H1 (cell line): ENCODE measurements around the gene RPS17. TPM values are rescaled to one million over a fixed set of nuclear protein-coding genes. Genes with fewer than 3 reads are reported as not detected.

Experiments used
- CTCF ChIA-PET: fragments of 300-600 bp; sonication (Branson Sonifier 250); formaldehyde crosslinking; loops from one replicate; lab custom pipeline; 2021; ENCODE audit not compliant: partially characterized antibody; lab: Charles Lee
- POLR2A ChIA-PET: fragments of 300-600 bp; sonication (Branson Sonifier 250); formaldehyde crosslinking; loops from one replicate; lab custom pipeline; 2021; ENCODE audit warnings: inconsistent platforms; ENCODE audit not compliant: partially characterized antibody; lab: Charles Lee
- DNase-seq, 2 experiments: peaks; one replicate each; pipeline versions ENCODE4 v3.0.0 to v3.0.0-alpha.2; 2010 to 2022; ENCODE audit warnings: low spot score in 2 of 2, low read depth in 1 of 2, mixed read lengths in 1 of 2
- FAIRE-seq: peaks from 2 replicates; lab custom pipeline; 2011; peaks lifted over from hg19 to GRCh38; lab: Jason Lieb, UNC
- H2AFZ ChIP-seq: 2 replicates; pipeline ENCODE4 v1.8.1; 2012; ENCODE audit warnings: low read length, inconsistent platforms
- H2AK5ac ChIP-seq: 2 replicates; pipeline ENCODE4 v1.6.1; 2013; ENCODE audit warnings: low read depth, low read length
- H2BK120ac ChIP-seq: replicated peaks from 2 replicates; pipeline ENCODE3; 2013; ENCODE audit warnings: low read depth, low read length, inconsistent platforms
- H2BK12ac ChIP-seq: 2 replicates; pipeline ENCODE4 v1.6.1; 2013; ENCODE audit warnings: low read depth, low read length
- H2BK15ac ChIP-seq: 2 replicates; pipeline ENCODE4 v1.6.1; 2013; ENCODE audit warnings: low read length
- H2BK20ac ChIP-seq: 2 replicates; pipeline ENCODE4 v1.6.1; 2013; ENCODE audit warnings: low read length
- H2BK5ac ChIP-seq: 2 replicates; pipeline ENCODE4 v1.6.1; 2013; ENCODE audit warnings: low read depth, low read length
- H3K14ac ChIP-seq: 2 replicates; pipeline ENCODE4 v1.6.1; 2013; ENCODE audit warnings: inconsistent platforms; ENCODE audit not compliant: insufficient read length
- H3K18ac ChIP-seq: 2 replicates; pipeline ENCODE4 v1.6.1; 2013; ENCODE audit warnings: low read length; ENCODE audit errors: extremely low read depth
- H3K23ac ChIP-seq: 2 replicates; pipeline ENCODE4 v1.6.1; 2013; ENCODE audit warnings: inconsistent platforms; ENCODE audit not compliant: insufficient read length
- H3K23me2 ChIP-seq: 2 replicates; pipeline ENCODE4 v1.6.1; 2013; ENCODE audit warnings: low read depth, low read length
- H3K27ac ChIP-seq: 2 replicates; pipeline ENCODE4 v1.6.1; 2011; ENCODE audit warnings: low read depth, low read length, inconsistent platforms
- H3K27me3 ChIP-seq, 4 experiments: replicated peaks in 1 of 4; 1 replicate in 1 of 4; 2 replicates in 3 of 4; pipeline versions ENCODE4 v1.6.1 to v1.8.1; 2011 to 2013; ENCODE audit warnings: low read length in 3 of 4, mild to moderate bottlenecking in 3 of 4, inconsistent platforms in 2 of 4, mixed read lengths in 2 of 4, moderate library complexity in 1 of 4; ENCODE audit not compliant: control insufficient read depth in 3 of 4, insufficient read depth in 3 of 4; ENCODE audit errors: extremely low read depth in 1 of 4
- H3K36me3 ChIP-seq, 4 experiments: 2 replicates each; pipeline versions ENCODE4 v1.6.1 to v1.8.1; 2011 to 2013; ENCODE audit warnings: mild to moderate bottlenecking in 4 of 4, low read length in 3 of 4, moderate library complexity in 2 of 4, control low read depth in 1 of 4, inconsistent platforms in 1 of 4; ENCODE audit not compliant: insufficient read depth in 4 of 4, control insufficient read depth in 2 of 4
- H3K4ac ChIP-seq: replicated peaks from 2 replicates; pipeline ENCODE3; 2013; ENCODE audit warnings: low read length, low read depth, mixed read lengths, inconsistent platforms; ENCODE audit not compliant: insufficient read length
- H3K4me1 ChIP-seq, 4 experiments: replicated peaks in 1 of 4; 1 replicate in 1 of 4; 2 replicates in 3 of 4; pipeline versions ENCODE4 v1.6.1 to v1.8.1; 2011 to 2013; ENCODE audit warnings: low read length in 3 of 4, inconsistent platforms in 2 of 4, mixed read lengths in 1 of 4; ENCODE audit not compliant: insufficient read depth in 4 of 4, control insufficient read depth in 3 of 4
- H3K4me2 ChIP-seq, 2 experiments: 2 replicates each; pipeline versions ENCODE4 v1.6.1 to v1.8.1; 2011 to 2013; ENCODE audit warnings: low read depth in 2 of 2, low read length in 2 of 2, control low read depth in 1 of 2, inconsistent platforms in 1 of 2, mild to moderate bottlenecking in 1 of 2; ENCODE audit not compliant: insufficient read depth in 1 of 2
- H3K4me3 ChIP-seq, 4 experiments: fragments of 200-600, 300-600 bp in 1 of 4; sonication (generic), shearing (Covaris generic), sonication (Bioruptor Twin) in 1 of 4; 2 replicates each; pipeline versions ENCODE4 v1.5.1 to v1.8.1; 2011 to 2016; ENCODE audit warnings: low read length in 4 of 4, low read depth in 3 of 4, control low read depth in 2 of 4, inconsistent platforms in 2 of 4, mild to moderate bottlenecking in 2 of 4, mixed read lengths in 1 of 4, moderate library complexity in 1 of 4; ENCODE audit not compliant: insufficient read depth in 2 of 4; ENCODE audit errors: extremely low read depth in 1 of 4
- H3K56ac ChIP-seq: replicated peaks from 2 replicates; pipeline ENCODE3; 2013; ENCODE audit warnings: low read depth, mild to moderate bottlenecking, mixed read lengths, low read length, inconsistent platforms; ENCODE audit not compliant: insufficient read length
- H3K79me1 ChIP-seq: 2 replicates; pipeline ENCODE4 v1.6.1; 2013; ENCODE audit warnings: low read depth, low read length, control low read depth
- H3K79me2 ChIP-seq, 2 experiments: 2 replicates each; pipeline versions ENCODE4 v1.6.1 to v1.8.1; 2012 to 2013; ENCODE audit warnings: low read length in 2 of 2, mild to moderate bottlenecking in 2 of 2, inconsistent platforms in 1 of 2; ENCODE audit not compliant: insufficient read depth in 2 of 2, control insufficient read depth in 1 of 2
- H3K9ac ChIP-seq, 4 experiments: replicated peaks in 1 of 4; 1 replicate in 1 of 4; 2 replicates in 3 of 4; pipeline versions ENCODE4 v1.6.1 to v1.8.1; 2011 to 2013; ENCODE audit warnings: low read depth in 3 of 4, low read length in 3 of 4, control low read depth in 2 of 4, mild to moderate bottlenecking in 2 of 4, moderate library complexity in 2 of 4, inconsistent platforms in 1 of 4; ENCODE audit errors: extremely low read depth in 1 of 4
- H3K9me3 ChIP-seq, 2 experiments: 2 replicates each; pipeline versions ENCODE4 v1.6.1 to v1.8.1; 2012 to 2013; ENCODE audit warnings: mild to moderate bottlenecking in 2 of 2, moderate library complexity in 2 of 2, control low read depth in 1 of 2, inconsistent platforms in 1 of 2, low read depth in 1 of 2, low read length in 1 of 2, mixed read lengths in 1 of 2; ENCODE audit not compliant: insufficient read depth in 2 of 2
- H4K20me1 ChIP-seq, 2 experiments: replicated peaks in 1 of 2; 2 replicates each; pipeline versions ENCODE3 to v1.8.1; 2011 to 2013; ENCODE audit warnings: inconsistent platforms in 2 of 2, low read length in 2 of 2, mild to moderate bottlenecking in 1 of 2; ENCODE audit not compliant: insufficient read depth in 2 of 2, control insufficient read depth in 1 of 2
- H4K5ac ChIP-seq: 2 replicates; pipeline ENCODE4 v1.6.1; 2013; ENCODE audit warnings: low read length, low read depth, mixed read lengths, inconsistent platforms; ENCODE audit not compliant: insufficient read length
- H4K8ac ChIP-seq: 2 replicates; pipeline ENCODE4 v1.8.0; 2013; ENCODE audit warnings: mild to moderate bottlenecking, moderate library complexity, low read length, inconsistent platforms; ENCODE audit not compliant: insufficient read depth; ENCODE audit errors: extremely low read depth
- H4K91ac ChIP-seq: replicated peaks from 2 replicates; pipeline ENCODE3; 2013; ENCODE audit warnings: low read length, mixed read lengths, inconsistent platforms; ENCODE audit not compliant: insufficient read length
- ASH2L ChIP-seq: fragments of 200-600, 300-600 bp; sonication (generic); IDR thresholded peaks from one replicate; pipeline ENCODE4 v1.7.1; 2017; ENCODE audit warnings: low read length
- CEBPB ChIP-seq: IDR thresholded peaks from 2 replicates; pipeline ENCODE4 v1.6.1; 2012; ENCODE audit warnings: low read depth, low read length
- GABPA ChIP-seq: IDR thresholded peaks from 2 replicates; pipeline ENCODE4 v1.6.1; 2011; ENCODE audit warnings: mild to moderate bottlenecking, low read length, moderate library complexity, borderline replicate concordance; ENCODE audit not compliant: insufficient read depth
- GTF2F1 ChIP-seq: IDR thresholded peaks from 2 replicates; pipeline ENCODE4 v1.6.1; 2012; ENCODE audit warnings: low read depth, low read length, improper control_type of control experiment, borderline replicate concordance
- HDAC6 ChIP-seq: IDR thresholded peaks from one replicate; pipeline ENCODE4 v1.7.1; 2012; ENCODE audit warnings: low read depth, mild to moderate bottlenecking, inconsistent platforms, low read length, moderate library complexity
- JUN ChIP-seq: IDR thresholded peaks from 2 replicates; pipeline ENCODE4 v1.6.1; 2011; ENCODE audit warnings: low read depth, mild to moderate bottlenecking, improper control_type of control experiment, low read length
- KDM1A ChIP-seq: fragments of 200-600, 300-600 bp; sonication (generic); IDR thresholded peaks from 2 replicates; pipeline ENCODE4 v1.7.1; 2016; ENCODE audit warnings: mild to moderate bottlenecking, low read length, borderline replicate concordance
- MAFK ChIP-seq: IDR thresholded peaks from 2 replicates; pipeline ENCODE4 v1.6.1; 2012; ENCODE audit warnings: low read depth, mild to moderate bottlenecking, improper control_type of control experiment, low read length
- NANOG ChIP-seq: IDR thresholded peaks from 2 replicates; pipeline ENCODE4 v1.6.1; 2011; ENCODE audit warnings: low read length, low read depth, mild to moderate bottlenecking, inconsistent platforms; ENCODE audit not compliant: insufficient read depth, poor library complexity, severe bottlenecking
- POU5F1 ChIP-seq: IDR thresholded peaks from 2 replicates; pipeline ENCODE4 v1.6.1; 2011; ENCODE audit warnings: low read depth, mild to moderate bottlenecking, low read length, moderate library complexity
- SUZ12 ChIP-seq: fragments of 200-600 bp; sonication (generic); IDR thresholded peaks from 2 replicates; pipeline ENCODE4 v1.6.1; 2012; ENCODE audit warnings: mild to moderate bottlenecking, inconsistent platforms, low read length, moderate library complexity, mixed read lengths
- TAF7 ChIP-seq: optimal IDR thresholded peaks from 2 replicates; pipeline ENCODE3; 2011; ENCODE audit warnings: low read depth, mild to moderate bottlenecking, inconsistent platforms, low read length, moderate library complexity, borderline replicate concordance
- TBP ChIP-seq: IDR thresholded peaks from 2 replicates; pipeline ENCODE4 v1.6.1; 2011; ENCODE audit warnings: low read depth, low read length, improper control_type of control experiment
- WGBS, 2 experiments: shearing (Covaris generic) in 1 of 2; methylation state at CpG; one replicate each; pipeline versions ENCODE4 v1.1.6 to v1.1.7; 2013 to 2015; ENCODE audit warnings: low lambda C conversion rate in 2 of 2, mixed read lengths in 2 of 2, inconsistent platforms in 1 of 2, low coverage in 1 of 2, missing lambda C conversion rate in 1 of 2; ENCODE audit not compliant: insufficient replicate concordance in 2 of 2, insufficient coverage in 1 of 2, insufficient read length in 1 of 2; ENCODE audit errors: extremely low coverage in 1 of 2, missing lambda C conversion rate in 1 of 2; 5-methylcytosine and 5-hydroxymethylcytosine counted together
- polyA plus RNA-seq, 7 experiments: library from polyadenylated mRNA; depleted of rRNA in 3 of 7; stranded (reverse) in 5 of 7; unstranded in 2 of 7; fragments of >200 nt in 5 of 7; fragments of 200-250 nt in 2 of 7; gene quantifications; 1 replicate in 5 of 7; 2 replicates in 1 of 7; 4 replicates in 1 of 7; pipeline versions ENCODE4 v1.2.1 to v1.2.3, GENCODE V29; 2011 to 2013; ENCODE audit warnings: missing spikeins in 2 of 7, mixed read lengths in 2 of 7
- total RNA-seq: library from RNA; stranded (reverse); fragmentation: NEBNext Ultra II Directional; extraction: Animal tissue kit (Norgen Biotek cat#: 25700); gene quantifications from 2 replicates; pipeline ENCODE4 v1.2.1, GENCODE V29; 2021

The RPS17 gene
- total and polyA plus RNA-seq, 2 of the 8 experiments (the other 6 are each of a cell fraction or from before 2014, with no cell fraction given): 2,416 to 5,590 TPM

- Histone ChIP-seq H4K20me1 (no peaks in the 10 kb centered on the region), H4K91ac (no peak overlapping the region), H2AK5ac (no peak overlapping the region), H3K9ac (no peak overlapping the region), H3K23ac (no peak overlapping the region), H3K79me1 (no peaks in the 10 kb centered on the region), H3K4me1 (peaks cover 0 to 7% (median under 1%) of the 10 kb centered on the region in 4 experiments; a peak in 2 of 7 replicates), H2BK20ac (no peak overlapping the region), H4K8ac (no peak overlapping the region), H4K5ac (no peak overlapping the region), H2BK5ac (no peak overlapping the region), H2BK120ac (no peak overlapping the region), H3K56ac (no peak overlapping the region), H3K36me3 (no peaks in the 10 kb centered on the region), H3K4me3 (no peak overlapping the region), H3K14ac (no peak overlapping the region), H3K4me2 (no peak overlapping the region), H2AFZ (no peak overlapping the region), H3K23me2 (no peaks in the 10 kb centered on the region), H3K79me2 (no peaks in the 10 kb centered on the region), H3K9me3 (no peaks in the 10 kb centered on the region), H3K4ac (no peak overlapping the region), H3K27me3 (peaks cover 0 to 3% (median 0%) of the 10 kb centered on the region in 4 experiments; a peak in 2 of 7 replicates), H2BK15ac (no peak overlapping the region), H3K18ac (no peak overlapping the region), H2BK12ac (no peak overlapping the region), H3K27ac (no peak overlapping the region)
- 91% methylated on average over 2 of the region's 2 CpGs; no CpG with 5 or more reads in 1 of the 2 experiments for WGBS, 2 experiments
- FAIRE-seq: no peak
- TF ChIP-seq GTF2F1 (no peak), POU5F1 (no peak), TBP (no peak), KDM1A (no peak), ASH2L (no peak), GABPA (no peak), NANOG (no peak), CEBPB (no peak), SUZ12 (no peak), JUN (no peak), MAFK (no peak), TAF7 (no peak), HDAC6 (no peak)
- CTCF ChIA-PET: interaction anchor here (0.8 to 1.2 kb wide), 4 partner anchors 9 to 20 kb away, joined by 3 to 4 read pairs (median 4); partner anchors contain the start of gene RPS17
- no peak for DNase-seq
- POLR2A ChIA-PET: interaction anchor here (0.6 to 2.3 kb wide), 7 partner anchors 9 to 996 kb away, joined by 3 to 21 read pairs (median 3); partner anchors contain the start of gene RPS17
Measured at GRCh38 chr15:82548700-82549099, 8.4 kb upstream of the RPS17 start.
